GM18508 (cell line): ENCODE results near the gene NUDT14.

Experiments used
- ATAC-seq: cut with Tn5 transposase; IDR thresholded peaks from one replicate; pipeline ENCODE4 v1.9.1; 2021; ENCODE audit warnings: moderate number of reproducible peaks; ENCODE audit not compliant: insufficient read depth, unreplicated experiment

NUDT14 gene

DNA sequence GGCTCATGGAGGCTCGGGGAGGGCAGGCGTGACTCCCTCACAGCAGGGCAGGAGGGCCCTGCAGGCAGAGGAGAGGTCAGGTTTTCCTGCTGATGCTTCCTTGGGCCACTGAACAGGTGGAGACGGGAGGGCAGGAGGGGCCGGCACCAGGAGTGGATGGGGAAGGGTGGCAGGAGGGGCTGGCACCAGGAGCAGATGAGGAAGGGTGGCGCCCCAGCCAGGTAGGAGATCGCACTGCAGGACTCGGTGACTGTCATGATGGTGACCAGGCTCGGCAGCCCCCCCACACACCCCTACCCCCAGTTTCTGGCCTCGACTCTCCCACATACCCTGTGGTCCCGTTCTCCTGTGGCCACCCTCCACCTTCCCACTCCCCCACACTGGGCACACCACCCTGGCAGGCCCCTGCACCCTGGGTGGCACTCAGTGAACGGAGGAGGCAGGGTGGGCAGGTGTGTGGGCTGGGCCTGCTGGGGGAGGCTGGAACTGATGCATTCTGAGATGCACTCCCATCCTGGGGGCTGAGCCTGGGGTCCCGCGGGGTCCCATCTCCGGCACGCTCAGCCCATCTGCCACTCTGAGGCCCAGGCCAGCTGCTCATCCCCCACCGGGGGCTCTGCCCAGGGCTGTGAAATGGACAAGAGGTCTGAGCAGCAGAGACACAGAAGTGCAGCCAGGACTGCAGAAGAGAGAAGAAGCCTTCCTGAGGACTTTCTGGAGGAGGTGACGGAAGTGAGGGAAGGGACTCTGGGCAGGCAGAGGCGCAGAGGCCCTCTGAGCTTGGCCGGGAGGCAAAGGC, 2.8 kb downstream of the NUDT14 start:
- ATAC-seq, result no peak

GRCh38 chr14:105177082-105177481, 4.0 kb downstream of the NUDT14 start:
- ATAC-seq, result no peak

GRCh38 chr14:105176513-105176912, 4.6 kb downstream of the NUDT14 start:
- no peak for ATAC-seq

GRCh38 chr14:105173901-105174894, 6.9 kb downstream of the NUDT14 start:
- no peak for ATAC-seq

DNA sequence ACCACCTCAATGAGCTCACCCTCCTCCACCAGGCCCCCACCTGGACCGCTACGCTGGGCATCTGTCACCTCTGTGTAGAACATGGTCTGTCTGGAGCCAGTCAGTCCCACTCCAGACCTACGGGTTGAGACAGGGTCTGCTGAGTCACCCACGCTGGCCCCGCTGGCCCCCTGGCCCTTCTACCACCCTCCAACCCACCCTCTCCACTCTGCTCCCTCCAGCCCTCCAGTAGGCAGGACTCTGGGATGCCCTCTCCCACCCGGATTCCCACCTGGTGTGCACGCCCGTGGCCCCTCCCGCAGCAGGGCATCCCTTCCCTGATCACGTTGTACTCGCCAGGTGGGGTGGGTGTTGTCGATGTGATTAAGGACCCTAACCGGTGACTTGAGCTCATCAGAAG, 8.0 kb downstream of the NUDT14 start:
- no peak for ATAC-seq

GRCh38 chr14:105172476-105172875, 8.6 kb downstream of the NUDT14 start:
- ATAC-seq, result no peak

DNA sequence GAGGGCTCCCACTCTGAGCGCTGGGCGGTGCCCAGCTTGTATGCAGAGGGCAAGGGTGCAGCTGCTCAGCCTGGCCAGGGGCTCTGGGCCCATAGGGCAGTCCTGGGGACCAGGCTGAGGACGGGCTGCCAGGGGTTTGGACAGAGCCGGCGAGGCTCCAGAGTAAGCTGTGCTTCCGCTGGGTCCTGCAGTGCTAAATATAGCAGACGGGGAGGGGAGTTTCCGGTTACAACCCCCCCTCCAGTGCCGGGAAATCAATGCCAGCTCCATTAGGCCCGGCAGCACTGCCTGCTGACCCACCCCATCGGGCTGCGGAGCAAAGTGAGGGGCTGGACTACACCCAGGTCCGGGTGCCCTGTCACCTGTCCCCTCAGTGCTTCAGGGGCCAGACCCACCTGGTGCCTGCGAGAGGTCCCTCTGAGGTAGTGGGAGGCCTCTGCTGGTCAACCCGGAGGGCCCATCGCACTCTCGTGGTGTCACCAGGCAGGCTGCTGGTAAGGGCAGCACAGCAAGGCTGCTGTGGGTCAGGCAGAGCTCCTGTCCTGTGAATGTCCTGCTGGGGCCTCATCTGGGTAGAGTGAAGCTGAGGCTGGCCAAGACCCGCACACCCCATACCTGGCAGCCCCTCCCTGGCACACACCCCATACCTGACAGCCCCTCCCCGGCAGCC, 10.0 kb downstream of the NUDT14 start:
- ATAC-seq, result no peak

DNA sequence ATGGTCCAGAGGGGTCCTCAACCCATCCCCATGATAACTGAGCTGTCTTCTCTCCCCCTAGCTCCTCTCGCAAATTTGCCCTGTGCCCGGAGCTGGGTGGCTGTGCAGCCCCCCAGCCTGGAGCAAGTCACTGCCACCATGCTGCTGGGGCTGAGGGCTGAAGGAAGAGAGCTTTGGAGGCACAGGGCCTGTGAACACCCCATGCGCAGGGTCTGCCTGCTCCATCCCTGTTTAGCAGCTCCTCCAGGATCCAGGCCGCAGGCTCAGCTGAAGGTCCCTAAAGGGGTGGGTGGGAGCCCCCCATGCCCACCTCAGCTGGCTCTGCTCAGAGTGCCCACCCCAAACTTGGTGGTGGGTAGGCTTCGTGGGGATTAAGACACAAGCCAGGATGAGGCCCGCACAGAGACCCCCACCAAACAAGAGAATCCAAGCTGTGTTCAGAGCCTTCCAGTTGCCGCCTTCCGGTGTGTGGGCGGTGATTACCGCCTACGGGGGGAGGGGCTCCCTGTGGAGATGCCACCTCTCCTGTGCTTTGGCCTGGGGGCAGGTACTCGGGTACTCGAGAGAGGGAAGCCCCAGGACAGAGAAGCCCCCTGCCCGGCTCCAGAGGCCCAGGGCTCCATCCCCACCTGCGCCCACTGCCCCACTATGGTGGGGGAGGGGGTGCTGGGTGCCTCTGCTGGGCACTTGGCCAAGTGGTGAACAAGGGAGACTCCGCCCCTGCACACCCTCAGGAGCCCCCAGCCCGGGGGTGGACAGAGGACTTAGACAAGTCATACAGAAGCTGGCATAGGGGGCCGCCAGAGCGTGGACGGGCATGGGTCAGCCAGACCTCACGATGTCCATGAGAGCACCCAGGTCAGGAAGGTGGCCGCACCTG, 11.1 kb downstream of the NUDT14 start:
- no peak for ATAC-seq

GRCh38 chr14:105168979-105169507, 12.1 kb downstream of the NUDT14 start:
- no peak for ATAC-seq

- no peak for ATAC-seq
Observed at GRCh38 chr14:105168496-105168978, 12.6 kb downstream of the NUDT14 start, which contains the start of gene JAG2. JAG2 (minus strand) TSS chr14:105168776; CDS start chr14:105168420, 356 bp downstream.

DNA sequence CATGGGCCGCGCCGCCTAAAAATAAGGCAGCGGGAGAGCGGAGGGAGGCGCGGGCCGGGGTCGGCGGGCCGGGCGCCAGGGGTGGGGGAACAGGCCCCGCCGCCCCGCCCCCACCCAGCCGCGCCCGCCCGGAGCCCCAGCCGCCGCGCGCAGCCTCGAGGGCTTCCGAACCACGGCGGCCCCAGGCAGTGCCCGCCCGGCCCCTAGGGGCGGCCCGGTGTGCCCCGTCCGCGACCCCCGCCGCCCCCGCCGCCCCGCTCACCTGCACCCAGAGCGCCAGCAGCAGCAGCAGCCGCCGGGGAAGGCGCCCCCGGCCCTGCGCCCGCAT, 13.1 kb downstream of the NUDT14 start:
- no peak for ATAC-seq

DNA sequence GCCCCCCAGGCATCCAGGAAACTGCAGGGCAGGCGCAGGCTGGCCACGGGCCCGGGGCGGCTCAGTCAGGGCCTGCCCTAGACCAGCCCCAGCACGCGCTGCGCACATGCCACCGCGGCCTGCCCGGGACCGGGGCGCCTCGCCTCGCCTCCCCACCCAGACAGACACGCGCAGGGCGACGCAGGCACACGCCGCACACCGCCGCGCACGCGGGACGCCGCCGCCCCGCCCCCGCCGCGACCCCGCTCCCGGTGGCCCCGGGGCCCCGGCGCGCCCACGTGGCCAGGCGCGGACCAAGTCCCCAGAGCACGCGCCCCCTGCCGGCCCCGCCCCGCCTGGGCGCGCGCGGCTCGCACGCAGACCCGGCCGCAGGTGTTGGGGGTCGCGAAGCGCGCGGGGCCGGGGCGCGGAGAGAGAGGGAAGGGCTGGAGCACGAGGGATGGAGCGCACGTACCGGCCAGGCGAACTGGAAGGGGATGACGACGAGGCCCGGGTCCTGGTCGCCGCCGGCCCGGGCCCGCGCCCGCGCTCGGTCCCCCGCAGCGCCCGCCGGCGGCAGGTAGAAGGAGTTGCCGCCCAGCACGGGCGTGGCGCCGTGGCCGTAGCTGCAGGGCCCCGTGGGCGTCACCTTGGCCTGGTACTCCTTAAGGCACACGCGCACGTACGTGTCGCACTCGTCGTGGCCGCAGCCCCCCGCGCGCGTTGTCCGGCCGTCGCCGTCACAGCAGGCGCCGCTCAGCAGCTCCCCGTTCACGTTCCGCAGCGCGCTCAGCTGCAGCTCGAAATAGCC, 13.6 kb downstream of the NUDT14 start:
- ATAC-seq, result no peak

- no peak for ATAC-seq
Observed at GRCh38 chr14:105166571-105167302, 14.4 kb downstream of the NUDT14 start.

DNA sequence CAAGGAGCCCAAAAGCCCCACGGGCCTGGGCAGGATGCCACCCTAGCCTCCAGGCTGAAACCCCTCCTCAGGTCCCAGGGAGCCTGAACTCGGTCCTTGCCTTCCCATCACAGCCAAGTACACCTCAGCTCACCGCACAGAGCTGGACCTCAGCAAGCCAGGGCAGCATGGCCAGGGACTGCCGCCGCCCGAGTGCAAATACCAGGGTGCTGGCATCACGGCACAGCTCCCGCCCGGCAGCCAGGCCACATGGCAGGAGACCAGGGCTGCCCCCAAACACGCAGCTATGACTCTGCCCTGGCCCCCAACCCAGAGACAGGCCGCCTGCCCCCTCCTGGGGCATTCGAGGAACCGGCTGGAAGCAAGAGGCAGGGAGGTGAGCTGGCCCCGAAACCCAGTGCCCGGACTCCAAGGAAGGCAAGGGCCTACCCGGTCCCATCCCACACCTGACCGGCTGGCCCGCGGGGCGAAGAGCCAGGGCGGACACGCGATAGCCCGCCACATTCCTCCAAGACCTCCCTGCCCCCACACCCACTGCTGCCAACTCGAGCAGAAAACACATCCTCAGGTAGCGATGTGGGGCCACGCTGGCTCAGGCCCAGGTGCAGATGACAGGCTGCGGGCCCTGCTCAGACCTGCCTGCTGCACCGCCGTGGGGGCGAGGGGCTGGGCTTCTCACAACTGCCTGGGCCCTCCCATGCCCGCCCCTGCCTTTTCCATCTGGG, 15.2 kb downstream of the NUDT14 start:
- ATAC-seq, result no peak

DNA sequence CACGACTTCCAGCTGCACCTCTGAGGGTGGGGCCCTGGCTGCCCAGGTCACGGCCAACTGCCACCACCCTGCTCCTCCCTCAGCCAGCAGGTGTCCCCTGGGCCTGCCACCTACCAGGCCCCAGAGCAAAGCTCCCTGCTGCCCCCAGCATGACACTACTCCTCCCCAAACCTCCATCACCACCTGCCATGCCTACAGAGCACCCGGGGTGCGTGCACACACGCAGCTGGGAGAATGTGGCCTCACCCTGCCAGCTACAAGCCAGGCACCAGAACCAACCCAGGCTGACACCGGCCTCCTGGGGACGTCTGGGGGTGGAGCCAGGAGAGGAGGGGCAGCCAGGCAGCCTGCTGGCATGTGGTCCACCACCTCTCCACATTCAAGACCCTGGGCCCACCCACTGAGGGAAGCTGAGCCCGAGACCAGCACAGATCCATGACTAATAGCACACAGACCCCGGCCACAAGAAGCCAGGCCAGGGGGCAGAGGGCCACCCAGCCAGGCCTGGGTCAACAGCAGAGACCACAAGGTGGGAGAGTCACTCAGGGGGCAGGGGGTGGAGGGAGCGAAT, 15.9 kb downstream of the NUDT14 start:
- no peak for ATAC-seq

DNA sequence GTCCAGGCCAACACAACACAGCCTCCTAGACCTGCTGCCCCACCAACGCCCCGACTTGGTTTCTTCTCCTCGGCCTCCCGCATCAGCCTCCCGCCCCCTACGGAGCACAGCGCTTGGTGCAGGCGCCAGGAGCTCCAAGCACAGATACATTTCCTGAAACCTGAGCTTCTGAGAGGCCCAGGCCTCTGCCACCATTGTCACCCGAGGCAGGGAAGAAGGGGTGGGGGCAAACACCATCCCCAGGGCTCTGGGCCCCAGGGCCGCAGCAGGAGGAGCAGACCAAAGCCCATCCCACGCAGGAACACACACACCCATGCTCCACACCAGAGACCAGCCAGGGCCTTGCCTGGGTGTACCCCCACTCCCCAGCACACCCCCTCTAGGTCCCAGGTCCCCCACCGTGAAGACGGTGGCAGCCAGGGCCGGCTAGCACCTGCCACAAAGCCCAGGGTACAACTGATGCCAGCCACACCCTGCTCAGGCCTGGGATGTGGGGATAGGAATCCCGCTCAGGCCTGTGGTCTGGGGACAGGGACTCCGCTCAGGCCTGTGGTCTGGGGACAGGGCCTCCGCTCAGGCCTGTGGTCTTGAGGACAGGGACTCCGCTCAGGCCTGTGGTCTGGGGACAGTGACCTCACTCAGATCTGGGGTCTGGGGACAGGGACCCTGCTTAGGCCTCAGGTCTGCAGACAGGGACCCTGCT, 17.9 kb downstream of the NUDT14 start:
- no peak for ATAC-seq

DNA sequence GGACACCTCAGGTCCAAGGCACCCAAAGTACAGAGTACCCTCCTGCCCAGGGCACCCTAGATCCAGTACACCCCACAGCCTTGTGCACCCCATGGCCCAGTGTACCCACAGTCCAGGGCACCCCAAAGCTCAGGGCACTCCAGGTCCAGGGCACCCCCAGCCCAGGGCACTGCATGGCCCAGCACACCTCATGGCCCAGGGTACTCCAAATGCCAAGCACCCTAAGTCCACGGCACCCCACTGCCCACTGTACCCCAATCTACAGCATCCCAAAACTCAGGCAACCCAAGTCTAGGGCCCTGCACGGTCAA, 18.5 kb downstream of the NUDT14 start:
- ATAC-seq, result no peak
